IMR-90 (cell line): ENCODE results near the gene DNM3. TPM values are rescaled to one million over a fixed set of nuclear protein-coding genes. Genes with fewer than 3 reads are reported as not detected.

Experiments
- ATAC-seq: fragments of 200-7000 bp; cut with Tn5 transposase; 2 replicates; pipeline ENCODE4 v1.9.1; 2020; ENCODE audit warnings: low read depth, mild to moderate bottlenecking, moderate library complexity
- BruUV-seq: library from RNA; stranded (reverse); fragments of 400-500 nt; replicated peaks from 2 replicates; lab custom pipeline; 2021; lab: Mats Ljungman, UMichigan
- CTCF ChIA-PET: fragments of 300-600 bp; formaldehyde crosslinking; extraction: SDS; loops from one replicate; lab custom pipeline; 2021; ENCODE audit warnings: antibody characterized with exemption; lab: Yijun Ruan, JAX
- POLR2A ChIA-PET: fragments of 300-600 bp; sonication (Branson Sonifier 250); formaldehyde crosslinking; loops from one replicate; lab custom pipeline; 2022; ENCODE audit warnings: antibody characterized with exemption; ENCODE audit not compliant: unreplicated experiment; lab: Charles Lee
- DNase-seq: peaks from one replicate; pipeline ENCODE4 v3.0.0; 2013
- H2AFZ ChIP-seq: replicated peaks from 2 replicates; pipeline ENCODE3; 2013; ENCODE audit warnings: low read length, mild to moderate bottlenecking; ENCODE audit not compliant: poor library complexity
- H2AK5ac ChIP-seq: 2 replicates; pipeline ENCODE4 v1.6.1; 2013; ENCODE audit warnings: low read depth, low read length, inconsistent platforms
- H2AK9ac ChIP-seq: replicated peaks from 2 replicates; pipeline ENCODE3; 2013; ENCODE audit warnings: mild to moderate bottlenecking, low read depth, low read length, moderate library complexity; ENCODE audit not compliant: poor library complexity
- H2BK120ac ChIP-seq: 2 replicates; pipeline ENCODE4 v1.6.1; 2013; ENCODE audit warnings: low read depth, low read length, inconsistent platforms
- H2BK15ac ChIP-seq: 3 replicates; pipeline ENCODE4 v1.6.1; 2013; ENCODE audit warnings: low read depth, low read length, inconsistent platforms
- H2BK20ac ChIP-seq: 2 replicates; pipeline ENCODE4 v1.6.1; 2013; ENCODE audit warnings: low read depth, mild to moderate bottlenecking, inconsistent platforms, low read length, moderate library complexity
- H2BK5ac ChIP-seq: 2 replicates; pipeline ENCODE4 v1.6.1; 2013; ENCODE audit warnings: mild to moderate bottlenecking, low read depth, low read length, inconsistent platforms; ENCODE audit not compliant: poor library complexity, severe bottlenecking
- H3K14ac ChIP-seq: replicated peaks from 2 replicates; pipeline ENCODE4 v1.6.1; 2013; ENCODE audit warnings: low read depth, low read length, inconsistent platforms
- H3K18ac ChIP-seq: 2 replicates; pipeline ENCODE4 v1.6.1; 2013; ENCODE audit warnings: low read depth, low read length, control low read depth
- H3K23ac ChIP-seq: 2 replicates; pipeline ENCODE4 v1.6.1; 2013; ENCODE audit warnings: low read depth, low read length, inconsistent platforms
- H3K27ac ChIP-seq: 2 replicates; pipeline ENCODE4 v1.5.1; 2013; ENCODE audit warnings: mild to moderate bottlenecking, control low read depth, low read length; ENCODE audit not compliant: insufficient read depth
- H3K27me3 ChIP-seq: 2 replicates; pipeline ENCODE4 v1.6.1; 2013; ENCODE audit warnings: low read length; ENCODE audit not compliant: control insufficient read depth, insufficient read depth
- H3K36me3 ChIP-seq: 2 replicates; pipeline ENCODE4 v1.6.1; 2013; ENCODE audit warnings: low read length, mixed read lengths; ENCODE audit not compliant: control insufficient read depth, insufficient read depth
- H3K4ac ChIP-seq: 2 replicates; pipeline ENCODE4 v1.6.1; 2013; ENCODE audit warnings: low read depth, low read length, inconsistent platforms
- H3K4me1 ChIP-seq: 2 replicates; pipeline ENCODE4 v1.6.1; 2013; ENCODE audit warnings: low read length, mixed read lengths; ENCODE audit not compliant: control insufficient read depth, insufficient read depth
- H3K4me2 ChIP-seq: 2 replicates; pipeline ENCODE4 v1.6.1; 2013; ENCODE audit warnings: low read depth, mild to moderate bottlenecking, control low read depth, low read length, moderate library complexity
- H3K4me3 ChIP-seq: 2 replicates; pipeline ENCODE4 v1.5.1; 2013; ENCODE audit warnings: low read depth, mild to moderate bottlenecking, control low read depth, low read length, moderate library complexity; ENCODE audit not compliant: insufficient read depth
- H3K56ac ChIP-seq: 2 replicates; pipeline ENCODE4 v1.6.1; 2013; ENCODE audit warnings: low read length, inconsistent platforms; ENCODE audit not compliant: insufficient read depth; ENCODE audit errors: extremely low read depth
- H3K79me1 ChIP-seq, 2 experiments: 2 replicates each; pipeline ENCODE4 v1.6.1; 2013; ENCODE audit warnings: low read length in 2 of 2, inconsistent platforms in 1 of 2, low read depth in 1 of 2
- H3K9ac ChIP-seq: 2 replicates; pipeline ENCODE4 v1.6.1; 2013; ENCODE audit warnings: low read depth, low read length, control low read depth
- H3K9me1 ChIP-seq: 2 replicates; pipeline ENCODE4 v1.6.1; 2013; ENCODE audit warnings: low read length, inconsistent platforms; ENCODE audit not compliant: insufficient read depth
- H3K9me3 ChIP-seq: 2 replicates; pipeline ENCODE4 v1.6.1; 2013; ENCODE audit warnings: low read length; ENCODE audit not compliant: control insufficient read depth, insufficient read depth
- H4K20me1 ChIP-seq: 2 replicates; pipeline ENCODE4 v1.6.1; 2013; ENCODE audit warnings: low read length, inconsistent platforms; ENCODE audit not compliant: insufficient read depth
- H4K5ac ChIP-seq: 2 replicates; pipeline ENCODE4 v1.6.1; 2013; ENCODE audit warnings: mild to moderate bottlenecking, low read depth, low read length, control low read depth
- H4K8ac ChIP-seq, 2 experiments: 2 replicates each; pipeline ENCODE4 v1.6.1; 2013; ENCODE audit warnings: low read depth in 2 of 2, low read length in 2 of 2, control low read depth in 1 of 2, inconsistent platforms in 1 of 2
- H4K91ac ChIP-seq: 2 replicates; pipeline ENCODE4 v1.6.1; 2013; ENCODE audit warnings: low read depth, low read length, inconsistent platforms; ENCODE audit not compliant: insufficient read depth
- CEBPB ChIP-seq: IDR thresholded peaks from 2 replicates; pipeline ENCODE4 v1.6.1; 2012; ENCODE audit warnings: low read depth, low read length, improper control_type of control experiment
- CHD1 ChIP-seq: IDR thresholded peaks from 2 replicates; pipeline ENCODE4 v1.6.1; 2012; ENCODE audit warnings: low read depth, low read length, improper control_type of control experiment
- MAZ ChIP-seq: IDR thresholded peaks from 2 replicates; pipeline ENCODE4 v1.6.1; 2012; ENCODE audit warnings: low read depth, mild to moderate bottlenecking, low read length, improper control_type of control experiment, moderate library complexity, borderline replicate concordance
- POLR2A ChIP-seq: IDR thresholded peaks from 2 replicates; pipeline ENCODE4 v1.6.1; 2012; ENCODE audit warnings: mild to moderate bottlenecking, low read depth, low read length
- RAD21 ChIP-seq: IDR thresholded peaks from 2 replicates; pipeline ENCODE4 v1.6.1; 2012; ENCODE audit warnings: low read length, improper control_type of control experiment
- RCOR1 ChIP-seq: IDR thresholded peaks from 2 replicates; pipeline ENCODE4 v1.6.1; 2012; ENCODE audit warnings: mild to moderate bottlenecking, low read length, improper control_type of control experiment; ENCODE audit not compliant: insufficient replicate concordance
- RFX5 ChIP-seq: IDR thresholded peaks from 2 replicates; pipeline ENCODE4 v1.8.0; 2012; ENCODE audit warnings: low read depth, mild to moderate bottlenecking, low read length, moderate library complexity
- SMC3 ChIP-seq: fragments of 150-350 bp; IDR thresholded peaks from 2 replicates; pipeline ENCODE4 v1.6.1; 2016; ENCODE audit warnings: low read depth, mild to moderate bottlenecking, antibody characterized with exemption, low read length, moderate library complexity
- dilution Hi-C: fragments of 300-500 bp; cut with HindIII; formaldehyde crosslinking; loops from one replicate; pipeline ENCODE4 v1.14.3; 2018; ENCODE audit warnings: low sequenced_read_pairs; ENCODE audit not compliant: unreplicated experiment
- in situ Hi-C: fragments of 300-500 bp; cut with MboI; formaldehyde crosslinking; loops from 3 replicates; pipeline ENCODE4 v1.14.3; 2019; ENCODE audit warnings: low sequenced_read_pairs, inconsistent platforms, mixed read lengths
- intact Hi-C: fragments of 100-400 bp; cut with micrococcal nuclease; formaldehyde crosslinking; loops from 2 replicates; pipeline ENCODE4 v1.10.0; 2022
- polyA plus RNA-seq, 3 experiments: library from polyadenylated mRNA; depleted of rRNA; stranded (reverse); fragments of >200 nt; gene quantifications; 2 replicates each; pipeline ENCODE4 v1.2.3, GENCODE V29; 2012; ENCODE audit warnings: low replicate concordance in 1 of 3
- total RNA-seq: library from RNA; depleted of rRNA; stranded (reverse); fragments of >200 nt; gene quantifications from 2 replicates; pipeline ENCODE4 v1.2.3, GENCODE V29; 2012

DNM3 gene
- total and polyA plus RNA-seq, 2 of the 4 experiments (the other 2 are of a cell fraction) = 0.36 TPM

DNA sequence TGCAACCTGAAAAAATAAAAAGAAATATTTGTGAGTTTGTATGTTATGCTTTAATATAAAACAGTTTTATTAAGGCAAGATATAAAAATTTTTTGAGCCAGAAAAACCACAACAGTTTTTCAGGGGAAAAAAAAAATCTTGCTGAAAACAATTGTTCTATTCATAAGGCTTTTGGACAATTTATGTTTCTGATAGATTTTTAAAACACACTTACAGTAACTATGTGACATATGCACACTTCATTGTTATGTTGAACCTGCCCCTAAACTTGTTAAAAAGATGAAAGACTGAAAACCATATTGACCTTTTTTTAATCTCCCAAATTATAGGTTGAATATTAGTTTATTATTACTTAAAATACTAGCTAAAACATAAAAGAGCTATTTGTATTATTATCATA lies 299.3 kb downstream of the DNM3 start:
- Histone ChIP-seq H3K56ac (no peak overlapping the region), H3K9ac (no peak overlapping the region), H4K8ac (no peak overlapping the region), H2BK15ac (no peak overlapping the region), H3K9me1 (peaks cover 6% of the 10 kb centered on the region), H3K4ac (no peak overlapping the region), H3K4me2 (no peak overlapping the region; the same call in 1 of the 2 replicates), H3K4me1 (peaks cover 9% of the 10 kb centered on the region), H2BK5ac (no peak overlapping the region), H3K36me3 (peaks cover 5% of the 10 kb centered on the region), H2BK20ac (no peak overlapping the region), H4K91ac (no peak overlapping the region), H3K23ac (no peak overlapping the region), H3K27ac (no peak overlapping the region), H4K5ac (no peak overlapping the region), H3K9me3 (no peaks in the 10 kb centered on the region), H2AK9ac (no peak overlapping the region), H3K14ac (no peak overlapping the region), H3K79me1 (peaks cover 0 to 18% of the 10 kb centered on the region in 2 experiments; a peak in 2 of 4 replicates), H4K20me1 (peaks cover 3% of the 10 kb centered on the region; the same call in 1 of the 2 replicates), H3K18ac (no peak overlapping the region), H3K4me3 (no peak overlapping the region), H3K27me3 (no peaks in the 10 kb centered on the region), H2BK120ac (no peak overlapping the region), H2AK5ac (no peak overlapping the region), H2AFZ (no peak overlapping the region)
- ATAC-seq (no peak), DNase-seq (no peak)
- ChIA-PET CTCF (no interaction called here), POLR2A (interaction anchor here (0.5 kb wide), 1 partner anchor 182 kb away, joined by 3 read pairs; no protein-coding TSS in a partner anchor)
- in situ Hi-C loops = loop anchor here (10.0 kb wide), 1 partner anchor 254 kb away; no protein-coding TSS in a partner anchor
- dilution Hi-C loops = no loop called here
- no peak for TF ChIP-seq CEBPB
- TF ChIP-seq RCOR1 = no peak
- TF ChIP-seq CHD1 = no peak
- no peak for TF ChIP-seq POLR2A
- no peak for TF ChIP-seq RAD21
- no peak for TF ChIP-seq RFX5
- TF ChIP-seq MAZ = no peak
- no peak for TF ChIP-seq SMC3
- BruUV-seq = no TSS peak
- intact Hi-C loops = loop anchor here (5.0 to 10.0 kb wide), 3 partner anchors 302 to 444 kb away; partner anchors contain the start of genes PIGC and SUCO
